Stimulated activated CD8-positive, alpha-beta memory T cell treated with anti-CD3 and anti-CD28 coated beads, Interleukin-4, amount 100 ng/mL, for 1 hour (primary cell): ENCODE data around the gene ST6GALNAC6.

Source experiments
- DNase-seq, 2 donors: peaks; one replicate each; pipeline ENCODE4 v3.0.0-alpha.2; 2020; ENCODE audit warnings: low read depth in 2 of 2, low spot score in 1 of 2

Gene ST6GALNAC6

GRCh38 chr9:127899128-127899943 is at the start of gene ST6GALNAC6:
Gene ST6GALNAC6, minus strand, starts transcription at chr9:127899603. Its CDS starts 1,622 bp downstream, at chr9:127897981.
- peak in 1 of 2 donors; percentile 39 for DNase-seq

DNA sequence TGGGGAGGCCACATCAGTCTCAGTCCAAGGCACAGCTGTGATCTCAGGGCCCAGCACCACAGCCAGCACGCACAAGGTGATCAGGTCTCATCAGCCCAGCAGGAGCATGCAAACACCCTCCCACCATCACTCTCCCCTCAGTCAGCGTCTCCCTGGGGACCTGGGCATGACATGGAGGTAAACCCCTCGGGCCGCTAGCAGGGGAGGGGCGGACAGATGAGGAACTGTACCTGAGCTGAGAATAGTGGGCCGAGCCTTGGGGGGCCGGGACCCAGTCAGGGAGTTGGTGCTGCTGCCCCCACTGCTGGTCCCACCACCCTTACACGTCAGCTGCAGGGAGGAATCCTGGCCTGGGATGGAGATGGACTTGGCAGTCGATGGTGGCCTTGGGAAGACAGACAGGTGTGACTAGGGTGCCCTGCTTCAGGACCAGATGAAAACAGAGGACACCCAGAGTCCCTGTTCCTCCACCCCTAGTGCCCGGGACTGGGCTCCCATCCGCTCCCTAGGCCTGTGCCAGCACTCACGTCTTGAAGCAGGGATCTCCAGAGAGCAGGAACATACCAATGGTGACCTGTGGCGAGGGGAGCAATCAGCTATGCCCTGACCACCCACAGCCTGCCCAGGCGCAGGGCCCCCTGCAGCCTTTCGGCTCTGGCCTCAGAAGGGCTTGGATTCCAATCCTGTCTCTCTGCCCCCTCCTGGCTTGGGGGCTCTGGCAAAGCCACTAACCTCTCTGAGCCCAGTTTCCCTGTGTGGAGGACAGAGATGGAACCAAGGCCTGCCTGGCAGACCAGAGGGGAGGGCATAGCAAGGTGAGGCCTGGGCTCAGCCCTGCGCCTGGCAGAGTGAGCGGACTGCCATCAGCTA is 48.7 kb upstream of the ST6GALNAC6 start:
- no peak for DNase-seq

DNA sequence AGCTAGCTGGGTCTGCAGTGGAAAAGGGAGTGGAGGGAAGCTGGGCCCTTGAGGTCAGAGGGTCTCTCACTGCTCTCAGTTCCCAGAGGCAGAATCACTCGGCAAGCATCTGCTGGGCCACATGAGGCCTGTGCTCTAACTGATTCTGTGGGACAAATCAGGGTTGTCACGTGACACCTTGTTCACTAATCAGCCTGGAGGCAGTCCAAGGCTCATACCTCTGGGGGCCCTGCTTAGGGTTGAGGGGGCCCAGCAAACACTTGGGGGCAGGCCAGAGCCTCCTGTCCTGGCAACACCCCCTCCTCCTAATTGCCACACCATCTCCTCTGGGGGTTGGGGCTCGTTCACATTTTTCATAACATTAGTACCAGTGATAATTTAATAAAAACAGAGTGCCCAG is 47.3 kb upstream of the ST6GALNAC6 start:
- no peak for DNase-seq

- DNase-seq = no peak
Observed at GRCh38 chr9:127945942-127946341, 46.5 kb upstream of the ST6GALNAC6 start.

DNA sequence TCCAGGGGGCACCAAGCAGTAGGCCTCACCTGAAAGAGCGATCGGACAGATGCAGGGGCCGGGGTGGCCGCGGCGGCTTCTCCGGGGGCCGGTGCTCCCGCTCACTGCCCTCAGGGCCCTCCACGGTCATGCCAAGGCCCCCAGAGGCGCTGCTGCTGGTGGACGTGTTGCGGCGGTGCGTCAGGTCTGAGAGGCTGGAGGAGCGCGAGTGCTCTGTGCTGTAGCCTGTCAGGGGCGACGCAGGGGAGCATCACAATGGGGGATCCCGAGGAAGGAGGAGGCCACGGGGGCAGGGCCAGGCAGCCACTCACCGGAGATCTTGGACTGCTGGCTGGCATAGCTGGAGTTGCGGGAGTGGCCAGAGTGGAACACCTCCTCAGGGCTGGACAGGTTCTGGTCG is 45.9 kb upstream of the ST6GALNAC6 start:
- DNase-seq = no peak

DNA sequence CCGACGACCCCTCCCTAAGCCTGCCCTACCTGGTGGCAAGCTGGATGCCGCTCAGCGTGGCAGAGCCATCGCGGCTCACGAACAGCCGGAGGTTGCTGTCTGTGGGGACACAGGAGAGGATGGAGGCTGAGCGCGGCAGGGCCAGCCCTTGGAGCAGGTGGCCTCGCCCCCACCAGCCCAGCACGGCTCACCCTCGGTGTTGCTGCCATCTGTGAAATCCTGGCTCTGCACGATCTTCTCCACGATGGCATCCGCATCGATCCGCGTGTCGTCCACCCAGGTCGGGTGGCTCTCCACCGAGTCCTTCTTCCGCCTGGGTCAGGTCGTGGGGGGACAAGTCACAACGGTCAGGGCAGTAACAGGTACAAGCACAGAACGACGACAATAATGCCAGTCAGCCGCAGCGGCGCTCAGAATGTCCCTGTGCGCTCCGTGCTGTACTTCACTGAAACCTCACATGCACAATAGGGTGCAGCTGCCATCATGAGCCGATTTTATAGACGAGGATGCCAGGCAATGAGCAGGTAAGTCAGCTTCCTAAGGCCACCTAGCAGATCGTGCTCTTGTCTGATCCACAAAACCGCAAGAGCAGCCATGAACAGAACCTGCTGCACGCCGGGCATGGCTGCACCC is 45.3 kb upstream of the ST6GALNAC6 start:
- no peak for DNase-seq

- peak; percentile 30 to 57 for DNase-seq
Observed at GRCh38 chr9:127943731-127944144, 44.3 kb upstream of the ST6GALNAC6 start.

DNA sequence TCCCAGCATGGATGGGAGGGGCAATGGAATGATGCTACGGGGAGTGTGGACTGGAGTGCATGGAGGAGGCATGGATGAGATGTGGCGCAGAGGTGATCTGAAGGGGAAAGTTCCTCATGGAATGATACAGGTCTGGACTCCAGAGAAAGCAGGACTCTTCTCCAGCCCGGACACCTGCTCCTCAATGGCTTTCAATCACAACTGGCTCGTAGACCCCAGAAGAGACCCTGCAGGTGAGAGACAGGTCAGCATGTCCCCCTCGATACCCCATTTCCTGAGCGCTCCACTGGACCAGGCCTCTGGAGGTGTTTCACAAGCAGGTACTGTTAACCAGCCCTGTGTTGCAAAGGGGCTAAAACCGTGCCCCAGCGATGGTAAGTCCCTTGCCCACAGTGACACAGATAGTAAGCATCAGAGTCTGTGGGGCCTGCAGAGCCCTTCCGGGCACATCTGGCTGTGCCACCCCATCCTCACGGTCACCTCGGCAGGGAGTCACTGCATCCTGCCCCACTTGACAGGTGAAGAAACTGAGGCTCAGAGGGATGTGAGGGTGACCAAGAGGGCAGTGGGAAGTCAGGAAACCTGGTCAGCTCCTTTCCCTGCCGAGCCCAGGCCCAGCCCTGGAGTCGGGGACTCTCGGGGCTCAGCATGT is 43.7 kb upstream of the ST6GALNAC6 start:
- DNase-seq = no peak

GRCh38 chr9:127942216-127943010 is 43.0 kb upstream of the ST6GALNAC6 start:
- DNase-seq = no peak

DNA sequence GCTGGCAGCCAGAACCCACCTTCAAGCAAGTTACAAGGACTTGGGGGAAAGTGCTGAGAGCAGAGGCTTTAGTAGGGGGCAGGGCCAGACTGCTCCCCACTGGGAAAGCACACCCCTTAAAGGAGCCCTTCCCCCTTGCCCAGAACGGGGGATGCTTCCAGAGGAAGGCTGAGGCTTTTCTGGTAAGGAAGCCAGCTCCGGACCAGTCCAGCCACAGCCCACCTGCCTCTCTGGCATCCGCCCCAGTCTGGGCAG is 42.5 kb upstream of the ST6GALNAC6 start:
- DNase-seq = no peak

GRCh38 chr9:127941062-127941960 is 41.9 kb upstream of the ST6GALNAC6 start:
- DNase-seq = no peak

DNA sequence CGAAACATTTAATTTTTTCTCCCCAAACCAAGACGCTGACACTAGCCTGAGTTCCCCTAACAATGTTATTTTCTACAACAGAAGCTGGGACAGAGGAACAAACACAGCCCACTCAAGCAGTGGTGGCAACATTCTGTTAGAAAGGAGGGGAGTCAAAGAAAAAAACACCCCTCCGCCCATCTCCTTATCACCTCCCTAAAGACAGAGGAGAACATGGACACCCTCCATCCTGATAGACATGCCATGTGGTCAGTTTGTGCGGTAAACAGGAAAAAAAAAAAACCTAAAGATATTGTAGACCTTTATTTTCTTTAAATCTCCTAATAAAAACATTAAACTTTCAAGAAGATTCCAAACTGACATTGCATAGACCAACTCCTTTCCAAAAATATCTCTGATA is 41.2 kb upstream of the ST6GALNAC6 start:
- DNase-seq = no peak

- DNase-seq = no peak
Observed at GRCh38 chr9:127938298-127938690, 38.9 kb upstream of the ST6GALNAC6 start.

DNA sequence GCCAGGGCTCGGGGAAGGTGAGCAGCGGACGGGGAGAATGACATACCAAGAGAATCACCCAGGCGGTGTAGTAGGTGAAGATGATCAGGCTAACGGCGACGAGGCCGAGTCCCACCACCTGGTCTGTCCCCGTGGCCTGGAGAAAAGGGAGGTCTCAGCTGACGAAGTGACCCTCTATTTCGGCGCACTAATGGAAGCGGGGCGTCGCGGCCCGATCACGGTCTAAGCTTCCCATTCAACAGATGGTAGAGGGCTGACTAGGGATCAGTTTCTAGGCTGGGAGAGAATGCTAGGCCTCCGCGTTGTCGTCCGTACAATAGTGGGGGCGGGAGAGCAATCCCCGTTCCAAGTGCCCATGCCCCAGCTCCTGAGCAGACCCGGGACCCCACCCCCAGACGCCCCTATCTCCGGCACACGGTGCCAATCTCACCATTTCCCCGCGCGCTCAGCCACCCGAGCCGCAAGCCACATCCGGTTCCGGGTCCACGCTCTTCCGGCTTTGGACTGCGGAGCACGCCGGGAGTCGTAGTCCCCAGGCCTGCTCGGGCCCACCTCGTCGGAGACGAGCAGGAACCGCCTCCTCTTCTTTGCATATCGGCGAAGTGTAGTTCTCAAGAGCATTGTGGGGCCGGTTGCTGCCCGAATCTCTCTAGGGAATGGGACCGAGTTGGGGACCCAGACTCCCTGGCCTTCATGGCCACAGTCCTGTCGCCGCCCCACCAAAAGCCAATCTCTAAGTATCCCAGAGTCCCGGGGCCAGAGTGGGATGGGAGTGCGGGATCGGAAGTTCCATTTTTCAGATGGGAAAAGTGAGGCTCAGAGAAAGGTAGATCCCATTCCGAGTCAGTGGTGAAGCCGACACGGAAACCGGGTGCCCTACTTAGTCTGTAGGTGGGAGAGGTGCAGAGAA is 38.2 kb upstream of the ST6GALNAC6 start, which contains the start of gene DPM2:
TSS of gene DPM2 (minus strand) at position 467 of the 910 bp plus-strand sequence. CDS start at position 433, 34 bp downstream.
- DNase-seq = peak; percentile 50 to 65

- DNase-seq = no peak
Observed at GRCh38 chr9:127937056-127937387, 37.6 kb upstream of the ST6GALNAC6 start.

- no peak for DNase-seq
Observed at GRCh38 chr9:127936347-127936852, 37.0 kb upstream of the ST6GALNAC6 start.

- no peak for DNase-seq
Observed at GRCh38 chr9:127935765-127936221, 36.4 kb upstream of the ST6GALNAC6 start.

DNA sequence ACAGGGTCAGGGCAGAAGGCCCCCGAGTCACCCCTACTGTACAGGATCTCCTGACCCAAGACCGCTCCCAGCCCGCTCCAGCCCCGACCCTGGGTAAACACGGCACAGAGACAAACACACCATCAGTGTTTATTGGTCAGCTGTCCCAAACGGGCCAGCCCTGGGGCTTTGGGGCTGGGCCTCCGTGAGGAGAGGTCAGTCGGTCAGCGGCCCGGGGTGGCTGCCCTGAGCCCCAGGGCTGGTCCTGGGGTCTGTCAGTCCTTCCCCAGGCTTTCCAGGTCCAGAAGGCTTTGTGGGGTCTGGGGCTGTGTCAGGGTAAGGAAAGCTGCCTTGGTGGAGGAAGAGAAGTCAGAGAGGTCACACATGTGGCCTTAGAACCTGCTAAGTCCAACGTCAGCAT is 35.6 kb upstream of the ST6GALNAC6 start:
- no peak for DNase-seq
